ENCODE measurements around the gene GPATCH2.

- TF ChIP-seq POLR2AphosphoS5 (IDR thresholded peaks at IDR 0.05; ENCODE audit: low read depth, low read length) (no peak), CTCF (IDR thresholded peaks at IDR 0.05 in 2 of 3, conservative IDR thresholded peaks at IDR 0.05 in 1 of 3; ENCODE audit: borderline replicate concordance in 1 of 3, insufficient read depth in 1 of 3, low read depth in 2 of 3, low read length in 2 of 3) (no peak)
These were observed 136.1 kb downstream of the GPATCH2 start for GRCh38 chr1:217494767-217495166.
